Progenitor cell of endocrine pancreas (in vitro differentiated cells): ENCODE measurements around the gene ATP6AP1. TPM values are rescaled to one million over a fixed set of nuclear protein-coding genes. Genes with fewer than 3 reads are reported as not detected.

Experiments used
- DNase-seq: peaks from one replicate; pipeline ENCODE4 v3.0.0; 2021; ENCODE audit warnings: low spot score; ENCODE audit not compliant: unreplicated experiment
- H3K27ac Mint-ChIP-seq: 2 replicates; pipeline ENCODE4 v1.8.0; 2021; ENCODE audit warnings: mild to moderate bottlenecking, moderate library complexity, mixed read lengths
- H3K27me3 Mint-ChIP-seq: 2 replicates; pipeline ENCODE4 v1.8.0; 2021; ENCODE audit warnings: mixed read lengths
- H3K36me3 Mint-ChIP-seq: 2 replicates; pipeline ENCODE4 v1.8.0; 2022; ENCODE audit warnings: mixed read lengths; ENCODE audit not compliant: insufficient read depth
- H3K4me1 Mint-ChIP-seq: 2 replicates; pipeline ENCODE4 v1.8.0; 2021; ENCODE audit warnings: low read depth, mixed read lengths
- H3K4me3 Mint-ChIP-seq: 2 replicates; pipeline ENCODE4 v1.8.0; 2021; ENCODE audit warnings: low read depth, mild to moderate bottlenecking, moderate library complexity, mixed read lengths
- H3K9me3 Mint-ChIP-seq: 2 replicates; pipeline ENCODE4 v1.8.0; 2021; ENCODE audit warnings: low read depth, mixed read lengths
- CTCF ChIP-seq: fragments of 200-600 bp; sonication (generic); IDR thresholded peaks from one replicate; pipeline ENCODE4 v1.5.0; 2021; ENCODE audit warnings: antibody characterized with exemption, mild to moderate bottlenecking; ENCODE audit not compliant: unreplicated experiment
- total RNA-seq: library from RNA; stranded (reverse); gene quantifications from 2 replicates; pipeline ENCODE4 v1.2.1, GENCODE V29; 2021

ATP6AP1 gene
- total RNA-seq, 1 donor from 2014 or later = 82.1 TPM

GRCh38 chrX:154478728-154479622 lies 50.5 kb downstream of the ATP6AP1 start, which contains the start of gene LAGE3:
Gene LAGE3 (minus strand): TSS chrX:154479281. CDS start chrX:154478915, 366 bp downstream.
- Mint-ChIP-seq H3K27ac (peak within 1 kb of the TSS; percentile 20), H3K4me1 (no peaks in the 10 kb centered on the region)
- TF ChIP-seq CTCF = no peak

GRCh38 chrX:154481195-154481594 lies 52.7 kb downstream of the ATP6AP1 start:
- no peaks in the 10 kb centered on the region for H3K27me3 Mint-ChIP-seq
- H3K9me3 Mint-ChIP-seq = peaks cover 3% of the 10 kb centered on the region
- DNase-seq = no peak
- no peaks in the 10 kb centered on the region for H3K4me1 Mint-ChIP-seq
- no peak overlapping the region for H3K4me3 Mint-ChIP-seq
- no peak for TF ChIP-seq CTCF
- H3K36me3 Mint-ChIP-seq = peaks cover 1% of the 10 kb centered on the region
- H3K27ac Mint-ChIP-seq = no peak overlapping the region

More at GRCh38 chrX:154478728-154479622, 50.5 kb downstream of the ATP6AP1 start, which contains the start of gene LAGE3:
- H3K4me3 Mint-ChIP-seq = peak within 1 kb of the TSS; percentile 75
- H3K27me3 Mint-ChIP-seq = no peaks in the 10 kb centered on the region
- peak; percentile 92 for DNase-seq
- peaks cover 4% of the 10 kb centered on the region for H3K36me3 Mint-ChIP-seq
- H3K9me3 Mint-ChIP-seq = peaks cover 3% of the 10 kb centered on the region

- peaks cover 1% of the 10 kb centered on the region for H3K36me3 Mint-ChIP-seq
- peak overlapping the region; percentile 3 for H3K4me3 Mint-ChIP-seq
These were observed 53.6 kb downstream of the ATP6AP1 start for GRCh38 chrX:154481911-154482601.

GRCh38 chrX:154482786-154483185 lies 54.3 kb downstream of the ATP6AP1 start:
- peaks cover 3% of the 10 kb centered on the region for H3K9me3 Mint-ChIP-seq
- no peaks in the 10 kb centered on the region for H3K27me3 Mint-ChIP-seq
- peaks cover 1% of the 10 kb centered on the region for H3K36me3 Mint-ChIP-seq
- H3K27ac Mint-ChIP-seq = no peak overlapping the region
- no peaks in the 10 kb centered on the region for H3K4me1 Mint-ChIP-seq
- DNase-seq = no peak
- H3K4me3 Mint-ChIP-seq = no peak overlapping the region
- no peak for TF ChIP-seq CTCF

More at GRCh38 chrX:154481911-154482601, 53.6 kb downstream of the ATP6AP1 start:
- Mint-ChIP-seq H3K27ac (peak overlapping the region; percentile 8), H3K9me3 (peaks cover 3% of the 10 kb centered on the region), H3K4me1 (no peaks in the 10 kb centered on the region), H3K27me3 (no peaks in the 10 kb centered on the region)
- no peak for TF ChIP-seq CTCF
- DNase-seq = no peak

GRCh38 chrX:154483325-154483724 lies 54.8 kb downstream of the ATP6AP1 start:
- Mint-ChIP-seq H3K27me3 (no peaks in the 10 kb centered on the region), H3K9me3 (peaks cover 3% of the 10 kb centered on the region), H3K36me3 (peaks cover 1% of the 10 kb centered on the region), H3K27ac (no peak overlapping the region), H3K4me3 (no peak overlapping the region), H3K4me1 (no peaks in the 10 kb centered on the region)
- TF ChIP-seq CTCF = no peak
- DNase-seq = no peak
